Melanocyte of skin (primary cell): ENCODE measurements around the gene CNOT6. TPM values are rescaled to one million over a fixed set of nuclear protein-coding genes. Genes with fewer than 3 reads are reported as not detected.

Experiments used
- small RNA-seq, 2 donors: library from RNA; depleted of rRNA; stranded (forward); fragments of <200 nt; gene quantifications; one replicate each; pipeline ENCODE3, GENCODE V24; 2012
- total RNA-seq, 2 donors: library from RNA; depleted of rRNA; stranded (reverse); fragments of >200 nt; gene quantifications; 2 replicates each; pipeline ENCODE4 v1.2.3, GENCODE V29; 2012

Gene CNOT6
- total RNA-seq = 10 to 100 TPM in 1 of 2 donors, 1 to 10 TPM in 1; 8.6 to 14.3 TPM

DNA sequence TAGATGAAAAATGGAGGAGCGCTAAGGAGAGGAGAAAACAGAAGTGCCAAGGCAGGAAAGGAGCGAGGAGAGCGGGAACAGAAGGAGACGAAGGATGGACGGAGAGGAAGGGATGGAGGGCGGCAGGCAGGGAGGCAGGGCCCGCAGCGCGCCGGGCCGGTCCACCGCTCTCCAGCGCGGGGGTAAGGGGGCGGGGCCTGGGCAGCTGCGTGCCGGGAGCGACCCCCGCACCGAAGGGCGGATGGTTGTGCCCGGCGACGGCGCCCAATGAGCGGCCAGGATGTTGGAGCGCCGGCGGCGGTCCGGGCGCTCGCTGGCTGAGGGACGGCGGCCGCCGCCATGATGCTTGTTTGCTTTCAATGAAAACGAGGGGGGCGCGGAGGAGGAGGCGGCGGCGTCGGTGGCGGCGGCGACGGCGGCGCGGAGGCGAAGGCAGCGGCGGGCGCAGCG is at the start of gene CNOT6:
Gene CNOT6, plus strand, starts transcription at position 320 of the 450 bp plus-strand sequence. CDS start 34,898 bp downstream, outside the sequence.

DNA sequence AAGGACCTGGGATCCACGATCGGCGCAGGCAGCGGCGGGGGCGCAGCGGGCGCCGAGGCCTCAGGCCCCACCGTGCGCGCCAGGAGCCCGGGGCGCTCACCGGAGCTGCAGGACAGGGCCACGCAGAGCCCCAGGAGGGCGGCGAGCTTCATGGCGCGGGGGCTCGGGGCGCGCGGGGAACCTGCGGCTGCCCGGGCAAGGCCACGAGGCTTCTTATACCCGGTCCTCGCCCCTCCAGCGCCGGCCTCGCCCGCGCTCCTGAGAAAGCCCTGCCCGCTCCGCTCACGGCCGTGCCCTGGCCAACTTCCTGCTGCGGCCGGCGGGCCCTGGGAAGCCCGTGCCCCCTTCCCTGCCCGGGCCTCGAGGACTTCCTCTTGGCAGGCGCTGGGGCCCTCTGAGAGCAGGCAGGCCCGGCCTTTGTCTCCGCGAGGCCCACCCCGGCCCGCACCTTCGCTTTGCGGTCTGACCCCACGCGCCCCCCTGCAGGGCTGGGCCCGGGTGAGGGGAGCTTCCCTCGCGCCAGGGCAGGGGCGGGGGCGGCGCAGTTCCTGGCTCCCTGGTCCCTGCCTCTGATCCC is 97.2 kb downstream of the CNOT6 start, which contains the start of gene SCGB3A1:
Gene SCGB3A1, minus strand, starts transcription at position 189 of the 577 bp plus-strand sequence. Its CDS starts 37 bp downstream, at position 152.

Small RNA genes lying within 50 kb of the gene (small RNA-seq; reads per million reads assigned to genes)
- gene RNU6-525P = 0 reads per million in 2 donors

Other genes with a start within 250 kb of the CNOT6 start
- gene MAPK9, start 202.3 kb upstream of the CNOT6 start, total RNA-seq = 10 to 100 TPM; 16.5 to 24.3 TPM
- gene GFPT2, start 141.0 kb upstream of the CNOT6 start, total RNA-seq = 1 to 10 TPM; 1.7 to 3.8 TPM
- not detected for gene SCGB3A1, start 97.1 kb downstream of the CNOT6 start, total RNA-seq
- gene FLT4, start 155.2 kb downstream of the CNOT6 start, total RNA-seq = not detected
- not detected for gene OR2Y1, start 245.7 kb downstream of the CNOT6 start, total RNA-seq